Body of pancreas (tissue), 4 donors: ENCODE results near the gene EYA4. TPM values are rescaled to one million over a fixed set of nuclear protein-coding genes. Genes with fewer than 3 reads are reported as not detected.

Source experiments
- ATAC-seq: fragments of 150-250 bp; one replicate; pipeline ENCODE4 v1.9.1; 2016
- DNase-seq, 4 donors: peaks; one replicate each; pipeline ENCODE4 v3.0.0-alpha.2; 2019
- H3K27ac ChIP-seq, 4 donors: fragments of 200-600 bp; sonication (generic); 1 replicate in 3 of 4; 2 replicates in 1 of 4; pipeline versions ENCODE4 v1.5.1 to v1.6.1; 2016 to 2019; ENCODE audit warnings: mild to moderate bottlenecking in 1 of 4, mixed read lengths in 1 of 4, moderate library complexity in 1 of 4
- H3K27me3 ChIP-seq, 2 donors: fragments of 200-600 bp; sonication (generic); one replicate each; pipeline ENCODE4 v1.6.0; 2016; ENCODE audit warnings: mild to moderate bottlenecking in 1 of 2
- H3K36me3 ChIP-seq, 2 donors: fragments of 200-600 bp; sonication (generic); replicated peaks in 1 of 2; 2 replicates each; pipeline ENCODE4 v1.5.1; 2016; ENCODE audit warnings: low read depth in 2 of 2; ENCODE audit not compliant: insufficient read depth in 1 of 2
- H3K4me1 ChIP-seq: fragments of 200-600 bp; sonication (generic); one replicate; pipeline ENCODE4 v1.6.0; 2016
- H3K4me3 ChIP-seq, 2 donors: fragments of 200-600 bp; sonication (generic); 1 replicate in 1 of 2; 2 replicates in 1 of 2; pipeline ENCODE4 v1.5.1; 2016 to 2019
- H3K9me3 ChIP-seq, 3 donors: fragments of 200-600 bp; sonication (generic); 1 replicate in 2 of 3; 2 replicates in 1 of 3; pipeline ENCODE4 v1.5.1; 2016
- CTCF ChIP-seq, 7 experiments: fragments of 450-650 bp in 4 of 7; fragments of 200-600 bp in 3 of 7; sonication (generic) in 3 of 7; IDR thresholded peaks; one replicate each; pipeline ENCODE4 v1.5.1; 2016 to 2019; ENCODE audit warnings: antibody characterized with exemption in 7 of 7
- POLR2A ChIP-seq, 3 donors: fragments of 450-650 bp; IDR thresholded peaks; one replicate each; pipeline ENCODE4 v1.6.1; 2016; ENCODE audit warnings: antibody characterized with exemption in 3 of 3, mild to moderate bottlenecking in 2 of 3
- WGBS, 2 donors: methylation state at CpG; one replicate each; pipeline ENCODE4 v1.1.5; 2017; 5-methylcytosine and 5-hydroxymethylcytosine counted together
- intact Hi-C: fragments of 100-400 bp; cut with DNase I; formaldehyde crosslinking; loops from one replicate; pipeline ENCODE4 v1.15.1; 2023
- total RNA-seq, 2 donors: library from RNA; depleted of rRNA; stranded (reverse); fragments of >200 nt; gene quantifications; one replicate each; pipeline ENCODE4 v1.1.0, GENCODE V29; 2016

The EYA4 gene
- total RNA-seq, 2 donors from 2014 or later, result 0.26 to 5.3 TPM

- H3K4me3 ChIP-seq, result no peak overlapping the region
- no peaks in the 10 kb centered on the region for H3K27me3 ChIP-seq
- DNase-seq (no peak), ATAC-seq (no peak)
- H3K27ac ChIP-seq, result no peak overlapping the region
- intact Hi-C loops, result no loop called here
- H3K4me1 ChIP-seq, result no peaks in the 10 kb centered on the region
- TF ChIP-seq CTCF (IDR thresholded peaks at IDR 0.05) (no peak), POLR2A (IDR thresholded peaks at IDR 0.05) (no peak)
- no peaks in the 10 kb centered on the region for H3K36me3 ChIP-seq
- no peaks in the 10 kb centered on the region for H3K9me3 ChIP-seq
- 63 to 70% methylated on average over 3 of the region's 3 CpGs for WGBS, 2 donors
Measured at GRCh38 chr6:133300896-133301295, 59.7 kb downstream of the EYA4 start.

GRCh38 chr6:133301835-133302234, 60.7 kb downstream of the EYA4 start:
- TF ChIP-seq CTCF (IDR thresholded peaks at IDR 0.05), result no peak
- no peak for TF ChIP-seq POLR2A (IDR thresholded peaks at IDR 0.05)
- Histone ChIP-seq H3K4me3 (no peak overlapping the region), H3K4me1 (no peaks in the 10 kb centered on the region), H3K9me3 (no peaks in the 10 kb centered on the region), H3K36me3 (no peaks in the 10 kb centered on the region), H3K27me3 (no peaks in the 10 kb centered on the region), H3K27ac (no peak overlapping the region)
- no peak for ATAC-seq
- intact Hi-C loops, result no loop called here
- no peak for DNase-seq
- WGBS, 2 donors, result 70 to 72% methylated on average over 5 of the region's 5 CpGs

GRCh38 chr6:133306931-133307330, 65.8 kb downstream of the EYA4 start:
- no peak for DNase-seq
- WGBS, 2 donors, result 69 to 70% methylated on average over 5 of the region's 5 CpGs
- no peaks in the 10 kb centered on the region for H3K36me3 ChIP-seq
- no peaks in the 10 kb centered on the region for H3K9me3 ChIP-seq
- H3K27me3 ChIP-seq, result no peaks in the 10 kb centered on the region
- H3K4me1 ChIP-seq, result no peaks in the 10 kb centered on the region
- ATAC-seq, result no peak
- intact Hi-C loops, result no loop called here
- no peak overlapping the region for H3K27ac ChIP-seq
- TF ChIP-seq POLR2A (IDR thresholded peaks at IDR 0.05) (no peak), CTCF (IDR thresholded peaks at IDR 0.05) (no peak)
- H3K4me3 ChIP-seq, result no peak overlapping the region

GRCh38 chr6:133309579-133309978, 68.4 kb downstream of the EYA4 start:
- H3K9me3 ChIP-seq, result no peaks in the 10 kb centered on the region
- no peak overlapping the region for H3K4me3 ChIP-seq
- H3K27ac ChIP-seq, result no peak overlapping the region
- DNase-seq (no peak), ATAC-seq (no peak)
- H3K27me3 ChIP-seq, result no peaks in the 10 kb centered on the region
- no peaks in the 10 kb centered on the region for H3K4me1 ChIP-seq
- no peaks in the 10 kb centered on the region for H3K36me3 ChIP-seq
- intact Hi-C loops, result no loop called here
- 61 to 73% methylated on average over 3 of the region's 3 CpGs for WGBS, 2 donors
- TF ChIP-seq CTCF (IDR thresholded peaks at IDR 0.05) (no peak), POLR2A (IDR thresholded peaks at IDR 0.05) (no peak)

GRCh38 chr6:133312006-133312405, 70.8 kb downstream of the EYA4 start:
- intact Hi-C loops, result no loop called here
- Histone ChIP-seq H3K4me1 (no peaks in the 10 kb centered on the region), H3K27me3 (no peaks in the 10 kb centered on the region), H3K4me3 (no peak overlapping the region), H3K27ac (no peak overlapping the region), H3K36me3 (no peaks in the 10 kb centered on the region), H3K9me3 (no peaks in the 10 kb centered on the region)
- no peak for DNase-seq
- no peak for ATAC-seq
- TF ChIP-seq CTCF (IDR thresholded peaks at IDR 0.05) (no peak), POLR2A (IDR thresholded peaks at IDR 0.05) (no peak)
- WGBS, 2 donors, result 58 to 75% methylated on average over 3 of the region's 3 CpGs
